GM12873 (cell line): ENCODE results near the gene LRSAM1.

Source experiments
- TF ChIP-seq, protein P1 (sequence below): IDR thresholded peaks from 2 replicates; pipeline ENCODE4 v1.5.1; 2012; ENCODE audit warnings: low read depth, mild to moderate bottlenecking, moderate library complexity, low read length, control low read depth; ENCODE audit not compliant: insufficient read depth; ENCODE audit errors: missing control alignments

The LRSAM1 gene

GRCh38 chr9:127534250-127534906 is 83.1 kb downstream of the LRSAM1 start:
- TF ChIP-seq, protein P1, sequence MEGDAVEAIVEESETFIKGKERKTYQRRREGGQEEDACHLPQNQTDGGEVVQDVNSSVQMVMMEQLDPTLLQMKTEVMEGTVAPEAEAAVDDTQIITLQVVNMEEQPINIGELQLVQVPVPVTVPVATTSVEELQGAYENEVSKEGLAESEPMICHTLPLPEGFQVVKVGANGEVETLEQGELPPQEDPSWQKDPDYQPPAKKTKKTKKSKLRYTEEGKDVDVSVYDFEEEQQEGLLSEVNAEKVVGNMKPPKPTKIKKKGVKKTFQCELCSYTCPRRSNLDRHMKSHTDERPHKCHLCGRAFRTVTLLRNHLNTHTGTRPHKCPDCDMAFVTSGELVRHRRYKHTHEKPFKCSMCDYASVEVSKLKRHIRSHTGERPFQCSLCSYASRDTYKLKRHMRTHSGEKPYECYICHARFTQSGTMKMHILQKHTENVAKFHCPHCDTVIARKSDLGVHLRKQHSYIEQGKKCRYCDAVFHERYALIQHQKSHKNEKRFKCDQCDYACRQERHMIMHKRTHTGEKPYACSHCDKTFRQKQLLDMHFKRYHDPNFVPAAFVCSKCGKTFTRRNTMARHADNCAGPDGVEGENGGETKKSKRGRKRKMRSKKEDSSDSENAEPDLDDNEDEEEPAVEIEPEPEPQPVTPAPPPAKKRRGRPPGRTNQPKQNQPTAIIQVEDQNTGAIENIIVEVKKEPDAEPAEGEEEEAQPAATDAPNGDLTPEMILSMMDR: no peak

DNA sequence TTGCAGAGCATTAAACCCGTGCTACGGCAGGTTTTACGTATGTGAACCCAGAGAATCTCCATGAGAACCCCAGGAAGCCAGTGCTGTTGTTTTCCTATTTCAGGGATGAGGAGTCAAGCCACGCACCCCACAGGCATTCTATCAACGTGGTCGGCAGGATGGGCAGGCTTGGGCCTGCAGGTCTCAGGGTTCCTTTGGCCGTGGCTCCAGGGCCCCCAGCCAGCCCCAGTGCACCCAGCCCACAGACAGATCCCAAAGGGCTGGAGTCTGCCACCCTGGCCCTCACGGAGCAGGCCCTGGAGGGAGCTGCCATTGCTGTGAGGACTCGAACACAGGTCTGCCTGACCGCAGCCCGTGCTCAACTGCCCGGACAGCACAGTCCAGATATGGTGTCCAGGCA is 83.6 kb downstream of the LRSAM1 start:
- TF ChIP-seq, protein P1: no peak

DNA sequence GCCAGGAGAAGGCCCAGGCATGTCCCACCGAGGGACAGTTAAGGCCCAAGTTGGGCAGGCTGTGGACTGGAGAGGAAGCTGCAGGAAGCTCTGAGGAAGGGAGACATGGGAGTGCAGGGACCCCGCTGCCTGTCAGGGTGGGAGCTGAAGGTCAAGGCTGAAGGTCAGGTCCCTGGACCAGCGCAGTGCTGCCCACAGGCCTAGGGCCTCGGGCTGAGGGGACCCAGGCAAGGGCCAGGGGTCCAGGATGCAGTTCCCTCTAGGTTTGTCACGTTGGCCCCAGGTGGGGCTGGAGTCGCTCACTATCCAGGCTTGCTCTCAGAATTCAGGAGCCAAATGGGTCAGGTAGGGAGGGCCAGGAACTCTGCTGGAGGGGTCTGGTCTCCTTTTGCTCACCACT is 84.1 kb downstream of the LRSAM1 start:
- TF ChIP-seq, protein P1: no peak

DNA sequence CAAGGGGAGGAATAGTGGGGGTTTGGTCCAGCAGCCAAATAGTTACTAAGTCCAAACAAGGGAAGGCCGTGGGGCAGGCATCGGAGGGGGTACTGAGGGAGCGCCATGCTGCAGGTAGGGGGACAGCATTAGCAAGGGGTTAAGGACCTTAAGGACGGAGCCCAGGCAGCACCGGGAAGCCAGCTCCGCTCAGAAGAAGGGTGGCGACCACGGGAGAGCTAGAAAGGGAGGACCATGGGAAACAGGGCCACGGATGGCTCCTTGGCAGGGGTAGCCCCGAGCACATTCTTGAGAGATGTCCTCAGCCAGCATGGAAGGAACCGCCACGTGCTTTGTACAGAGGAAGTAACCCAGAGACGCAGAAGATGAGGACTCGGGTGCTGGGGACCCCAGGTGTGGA is 84.5 kb downstream of the LRSAM1 start:
- TF ChIP-seq, protein P1: no peak

DNA sequence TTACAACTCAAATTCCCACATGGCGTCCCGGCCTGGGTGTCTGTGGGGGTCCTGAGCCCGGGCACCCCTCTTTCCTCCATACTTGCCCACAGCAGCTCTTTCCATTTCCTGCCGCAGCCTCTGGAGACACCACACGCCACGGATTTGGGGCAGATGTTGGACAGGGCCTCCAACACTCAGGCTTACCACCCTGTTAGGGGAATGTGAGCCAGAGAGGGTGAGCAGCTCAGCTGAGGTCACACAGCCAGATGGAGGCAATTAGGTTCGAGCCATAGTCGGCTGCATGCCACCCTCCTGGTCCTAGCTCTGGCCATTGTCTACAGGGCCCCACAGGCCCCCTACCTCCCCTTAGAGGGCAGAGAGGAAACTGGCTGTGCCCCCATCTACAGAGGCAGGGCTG is 85.2 kb downstream of the LRSAM1 start:
- TF ChIP-seq, protein P1: no peak

GRCh38 chr9:127537014-127537413 is 85.7 kb downstream of the LRSAM1 start:
- TF ChIP-seq, protein P1: no peak

DNA sequence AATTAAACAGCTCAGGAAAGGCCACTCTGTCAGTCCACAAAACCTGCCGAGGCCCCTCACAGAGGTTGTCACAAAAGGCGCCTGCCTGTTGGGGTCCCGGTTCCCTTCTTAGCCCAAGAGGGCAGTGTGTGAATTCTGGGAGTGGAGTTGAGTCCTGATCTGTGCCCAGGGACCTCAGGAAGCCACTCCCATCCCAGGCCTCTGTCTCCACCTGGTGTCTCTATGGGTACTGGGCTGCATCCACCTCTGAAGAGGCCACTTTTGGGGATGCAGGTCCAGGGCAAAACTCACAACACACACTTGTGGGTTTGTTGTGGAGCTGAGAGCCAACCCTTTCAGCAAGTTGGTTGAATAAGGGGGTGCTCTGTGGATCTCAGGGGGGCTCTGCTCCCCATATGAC is 86.5 kb downstream of the LRSAM1 start:
- TF ChIP-seq, protein P1: peak; percentile 23
